Suprapubic skin (tissue), 4 donors: Measurements from ENCODE around the gene IGFBP4. TPM values are rescaled to one million over a fixed set of nuclear protein-coding genes. Genes with fewer than 3 reads are reported as not detected.

Experiments used
- DNase-seq, 2 donors: peaks; one replicate each; pipeline ENCODE4 v3.0.0-alpha.2; 2019; ENCODE audit warnings: low spot score in 2 of 2
- H3K27ac ChIP-seq: fragments of 200-600 bp; sonication (generic); one replicate; pipeline ENCODE4 v1.5.1; 2019
- H3K27me3 ChIP-seq: fragments of 200-600 bp; sonication (generic); one replicate; pipeline ENCODE4 v1.5.1; 2019
- H3K36me3 ChIP-seq: fragments of 200-600 bp; sonication (generic); one replicate; pipeline ENCODE4 v1.5.1; 2019
- H3K4me1 ChIP-seq: fragments of 200-600 bp; sonication (generic); one replicate; pipeline ENCODE4 v1.5.1; 2019
- H3K4me3 ChIP-seq: fragments of 200-600 bp; sonication (generic); one replicate; pipeline ENCODE4 v1.5.1; 2019; ENCODE audit warnings: mild to moderate bottlenecking
- H3K9me3 ChIP-seq: fragments of 200-600 bp; sonication (generic); one replicate; pipeline ENCODE4 v1.5.1; 2019
- CTCF ChIP-seq, 2 donors: fragments of 200-600 bp in 1 of 2; fragments of 450-650 bp in 1 of 2; sonication (generic) in 1 of 2; IDR thresholded peaks; one replicate each; pipeline ENCODE4 v1.5.1; 2016 to 2019; ENCODE audit warnings: antibody characterized with exemption in 2 of 2, mild to moderate bottlenecking in 1 of 2, moderate library complexity in 1 of 2
- EP300 ChIP-seq: sonication (generic); formaldehyde crosslinking; IDR thresholded peaks from one replicate; pipeline ENCODE4 v1.6.1; 2017; ENCODE audit warnings: antibody characterized with exemption
- POLR2A ChIP-seq, 2 donors: fragments of 450-650 bp; IDR thresholded peaks; one replicate each; pipeline ENCODE4 v1.6.1; 2017; ENCODE audit warnings: antibody characterized with exemption in 2 of 2, mild to moderate bottlenecking in 2 of 2, moderate library complexity in 2 of 2
- POLR2AphosphoS5 ChIP-seq, 3 donors: sonication (generic); formaldehyde crosslinking; IDR thresholded peaks; one replicate each; pipeline ENCODE4 v1.6.1; 2017; ENCODE audit warnings: antibody characterized with exemption in 3 of 3
- WGBS: methylation state at CpG from one replicate; pipeline ENCODE4 v1.1.5; 2018; 5-methylcytosine and 5-hydroxymethylcytosine counted together
- total RNA-seq, 4 donors: library from RNA; depleted of rRNA; stranded (reverse); fragments of >200 nt; gene quantifications; one replicate each; pipeline ENCODE4 v1.1.0, GENCODE V29; 2016

The IGFBP4 gene
- total RNA-seq, 4 donors from 2014 or later, result 45.0 to 88.8 (median 74.6) TPM

DNA sequence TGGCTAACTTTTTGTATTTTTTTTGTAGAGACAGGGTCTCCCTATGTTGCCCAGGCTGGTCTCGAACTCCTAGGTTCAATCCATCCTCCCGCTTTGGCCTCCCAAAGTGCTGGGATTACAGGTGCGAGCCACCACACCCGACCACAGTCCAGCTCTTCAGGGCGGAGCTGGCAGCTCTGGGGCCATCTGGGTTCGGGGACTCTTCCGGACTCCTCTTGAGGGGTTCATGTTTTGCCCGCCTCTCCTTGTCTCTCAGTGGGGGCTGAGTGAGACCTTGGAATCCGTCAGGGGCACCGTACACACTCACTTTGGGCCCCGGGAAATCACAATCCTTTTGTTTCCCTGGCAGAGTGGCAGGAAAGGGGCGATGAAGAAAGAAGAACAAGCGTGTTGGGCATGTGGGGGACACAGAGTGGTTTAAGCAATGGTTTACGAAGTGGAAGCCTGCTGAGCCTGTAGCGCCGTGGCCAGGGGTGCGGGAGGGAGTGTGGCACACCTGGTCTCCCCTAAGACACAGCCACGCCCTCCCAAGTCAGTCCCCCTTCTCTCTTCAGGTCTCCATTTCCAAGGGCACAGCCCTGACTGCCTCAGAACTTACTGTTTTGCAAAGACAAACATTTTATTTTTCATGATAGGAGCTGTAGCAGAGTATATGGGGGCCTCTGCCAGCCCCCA lies 32.1 kb downstream of the IGFBP4 start:
- Histone ChIP-seq H3K27ac (peak overlapping the region; percentile 19), H3K4me1 (peaks cover 33% of the 10 kb centered on the region)

GRCh38 chr17:40477796-40478195 lies 34.5 kb downstream of the IGFBP4 start:
- Histone ChIP-seq H3K36me3 (peaks cover 29% of the 10 kb centered on the region), H3K9me3 (no peaks in the 10 kb centered on the region), H3K27me3 (no peaks in the 10 kb centered on the region), H3K4me1 (peaks cover 40% of the 10 kb centered on the region), H3K27ac (no peak overlapping the region), H3K4me3 (no peak overlapping the region)
- no CpG with 5 or more reads among the region's 1 CpG for WGBS
- DNase-seq, result no peak
- TF ChIP-seq POLR2A (IDR thresholded peaks at IDR 0.05), result no peak
- no peak for TF ChIP-seq POLR2AphosphoS5 (IDR thresholded peaks at IDR 0.05)
- TF ChIP-seq CTCF (IDR thresholded peaks at IDR 0.05), result no peak
- no peak for TF ChIP-seq EP300

More for the DNA sequence above, 32.1 kb downstream of the IGFBP4 start:
- DNase-seq, result no peak
- 87% methylated on average over 18 of the region's 18 CpGs for WGBS
- Histone ChIP-seq H3K36me3 (peaks cover 23% of the 10 kb centered on the region), H3K4me3 (no peak overlapping the region), H3K9me3 (no peaks in the 10 kb centered on the region), H3K27me3 (no peaks in the 10 kb centered on the region)
- no peak for TF ChIP-seq CTCF (IDR thresholded peaks at IDR 0.05)
- no peak for TF ChIP-seq EP300
- TF ChIP-seq POLR2AphosphoS5 (IDR thresholded peaks at IDR 0.05), result no peak
- no peak for TF ChIP-seq POLR2A (IDR thresholded peaks at IDR 0.05)

DNA sequence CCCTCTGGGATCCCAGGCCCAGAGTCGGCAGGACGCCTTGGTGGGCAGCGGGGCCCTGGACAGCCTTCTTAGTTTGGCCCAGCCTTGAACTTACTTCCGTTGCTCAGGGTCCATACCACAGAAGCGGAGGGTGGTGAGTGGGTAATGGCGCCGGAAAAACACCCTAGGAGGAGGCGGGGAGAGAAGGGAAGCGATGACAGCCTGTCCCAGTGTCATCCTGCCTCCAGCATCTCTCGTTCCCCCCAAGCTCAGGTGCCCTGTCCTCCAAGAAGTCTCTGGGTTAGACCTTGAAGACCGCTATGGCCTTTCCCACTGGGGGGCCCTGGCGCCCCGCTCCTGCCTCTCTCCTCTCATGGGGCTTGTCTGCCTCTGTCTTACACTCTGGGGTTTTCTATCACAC lies 35.2 kb downstream of the IGFBP4 start:
- no peak for DNase-seq
- TF ChIP-seq CTCF (IDR thresholded peaks at IDR 0.05) (no peak), POLR2A (IDR thresholded peaks at IDR 0.05) (no peak), POLR2AphosphoS5 (IDR thresholded peaks at IDR 0.05) (no peak), EP300 (no peak)
- no peaks in the 10 kb centered on the region for H3K27me3 ChIP-seq
- no peaks in the 10 kb centered on the region for H3K9me3 ChIP-seq
- no peak overlapping the region for H3K27ac ChIP-seq
- peaks cover 42% of the 10 kb centered on the region for H3K4me1 ChIP-seq
- 94% methylated on average over 13 of the region's 13 CpGs for WGBS
- H3K36me3 ChIP-seq, result peaks cover 29% of the 10 kb centered on the region
- no peak overlapping the region for H3K4me3 ChIP-seq

DNA sequence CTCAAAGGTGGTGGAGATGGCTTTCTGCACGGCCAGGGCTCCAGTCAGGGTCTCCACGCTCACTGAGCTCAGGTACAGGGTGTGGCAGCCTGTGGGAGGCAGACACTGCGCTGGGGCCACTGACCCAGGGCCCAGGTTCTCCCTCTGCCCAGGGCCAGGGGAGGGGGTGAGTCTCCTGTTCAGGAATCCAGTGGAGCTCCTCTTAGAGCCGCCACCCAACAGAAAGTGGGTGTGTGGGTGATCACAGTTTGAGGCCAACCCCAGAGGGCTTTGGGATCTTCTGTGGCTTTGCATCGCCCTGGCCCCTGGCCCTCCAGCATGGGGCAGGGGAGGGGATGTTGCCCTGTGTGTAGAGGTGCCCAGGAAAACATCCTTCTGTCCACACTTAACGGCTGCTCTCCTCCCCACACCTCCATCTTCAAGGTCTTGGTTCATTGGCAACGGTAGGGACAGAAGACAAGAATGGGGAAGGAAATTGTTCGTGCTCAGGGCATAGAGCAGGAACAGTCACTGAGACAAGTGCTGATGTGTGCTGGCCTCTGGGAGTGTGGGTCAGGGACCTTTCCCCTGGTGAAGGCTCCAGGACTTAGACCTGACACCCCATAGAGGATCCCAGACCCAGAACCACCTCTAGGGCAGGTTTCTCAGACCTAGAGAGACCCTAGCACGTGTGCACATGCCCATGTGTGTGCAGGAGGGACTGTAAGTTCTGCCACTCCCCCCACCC lies 36.7 kb downstream of the IGFBP4 start:
- DNase-seq, result no peak
- Histone ChIP-seq H3K4me3 (no peak overlapping the region), H3K36me3 (peaks cover 36% of the 10 kb centered on the region), H3K27me3 (no peaks in the 10 kb centered on the region), H3K27ac (peak overlapping the region; percentile 51), H3K9me3 (no peaks in the 10 kb centered on the region), H3K4me1 (peaks cover 48% of the 10 kb centered on the region)
- 61% methylated on average over 3 of the region's 9 CpGs for WGBS
- no peak for TF ChIP-seq EP300
- no peak for TF ChIP-seq CTCF (IDR thresholded peaks at IDR 0.05)
- TF ChIP-seq POLR2A (IDR thresholded peaks at IDR 0.05), result no peak
- no peak for TF ChIP-seq POLR2AphosphoS5 (IDR thresholded peaks at IDR 0.05)

DNA sequence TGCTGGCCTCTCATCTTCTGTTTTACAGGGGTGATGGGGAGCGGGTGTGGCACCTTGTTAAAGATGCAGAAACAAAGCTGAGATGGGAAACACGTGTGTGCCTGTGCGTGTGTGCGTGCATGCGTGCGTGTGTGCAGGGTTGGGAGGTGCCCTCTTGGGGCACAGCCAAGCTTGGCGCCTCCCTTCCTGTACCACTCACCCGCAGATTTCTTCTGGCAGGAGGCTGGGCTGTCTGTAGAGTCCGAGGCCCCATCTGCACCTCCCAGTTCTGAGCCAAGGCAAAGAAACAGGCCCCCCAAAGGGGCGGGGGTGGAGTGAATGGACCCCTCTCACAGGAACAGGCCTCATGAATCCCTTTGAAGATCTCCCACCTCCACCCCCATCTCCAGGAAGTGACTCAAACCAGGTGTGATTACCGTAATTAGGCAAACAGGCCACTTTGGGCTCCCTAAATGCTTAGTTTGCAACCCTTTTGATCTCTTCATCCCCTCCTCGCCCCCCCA lies 37.3 kb downstream of the IGFBP4 start:
- Histone ChIP-seq H3K4me1 (peaks cover 52% of the 10 kb centered on the region), H3K27me3 (no peaks in the 10 kb centered on the region), H3K36me3 (peaks cover 39% of the 10 kb centered on the region), H3K9me3 (no peaks in the 10 kb centered on the region), H3K27ac (peak overlapping the region; percentile 2), H3K4me3 (no peak overlapping the region)
- 22% methylated on average over 10 of the region's 12 CpGs for WGBS
- TF ChIP-seq CTCF (IDR thresholded peaks at IDR 0.05) (no peak), EP300 (no peak), POLR2A (IDR thresholded peaks at IDR 0.05) (no peak), POLR2AphosphoS5 (IDR thresholded peaks at IDR 0.05) (no peak)
- DNase-seq, result no peak
